HT1080 (cell line): Measurements from ENCODE around the gene ZNF750. TPM values are rescaled to one million over a fixed set of nuclear protein-coding genes. Genes with fewer than 3 reads are reported as not detected.

Source experiments
- DNase-seq: peaks from one replicate; pipeline ENCODE4 v3.0.0-alpha.2; 2015; ENCODE audit warnings: low read depth
- polyA plus RNA-seq, 2 experiments: library from polyadenylated mRNA; depleted of rRNA; stranded (reverse); fragments of >200 nt; gene quantifications; 2 replicates each; pipeline ENCODE4 v1.2.3, GENCODE V29; 2015
- total RNA-seq: library from RNA; depleted of rRNA; stranded (reverse); fragments of >200 nt; shearing (Covaris generic); gene quantifications from 2 replicates; pipeline ENCODE4 v1.2.3, GENCODE V29; 2014; rRNA removed

ZNF750 gene
- not detected in 2 replicates for total RNA-seq
- not detected in 2 replicates for polyA plus RNA-seq (2015; cell fraction: cytosol; rRNA removed)
- polyA plus RNA-seq (2015; cell fraction: nucleus; rRNA removed), result not detected in 2 replicates

- DNase-seq, result no peak
Observed at GRCh38 chr17:82839617-82840292, at the start of gene ZNF750. TSS of gene ZNF750 (minus strand) at chr17:82840022. CDS start at chr17:82832454, 7,568 bp downstream.

GRCh38 chr17:82888583-82889495 is 49.0 kb upstream of the ZNF750 start:
- DNase-seq, result no peak

- no peak for DNase-seq
Observed at GRCh38 chr17:82887255-82888164, 47.7 kb upstream of the ZNF750 start.

- DNase-seq, result no peak
Observed at GRCh38 chr17:82884970-82885353, 45.1 kb upstream of the ZNF750 start.

- no peak for DNase-seq
Observed at GRCh38 chr17:82884341-82884969, 44.6 kb upstream of the ZNF750 start.

- no peak for DNase-seq
Observed at GRCh38 chr17:82883419-82884031, 43.7 kb upstream of the ZNF750 start.

GRCh38 chr17:82882715-82883418 is 43.0 kb upstream of the ZNF750 start:
- DNase-seq, result no peak

- no peak for DNase-seq
Observed at GRCh38 chr17:82881900-82882714, 42.3 kb upstream of the ZNF750 start.

GRCh38 chr17:82881324-82881823 is 41.6 kb upstream of the ZNF750 start:
- DNase-seq, result no peak

GRCh38 chr17:82880620-82881323 is 41.0 kb upstream of the ZNF750 start:
- no peak for DNase-seq

- DNase-seq, result no peak
Observed at GRCh38 chr17:82879241-82879640, 39.4 kb upstream of the ZNF750 start.

GRCh38 chr17:82878527-82878926 is 38.7 kb upstream of the ZNF750 start:
- no peak for DNase-seq

- no peak for DNase-seq
Observed at GRCh38 chr17:82876602-82877379, 37.0 kb upstream of the ZNF750 start.

- DNase-seq, result no peak
Observed at GRCh38 chr17:82876149-82876548, 36.3 kb upstream of the ZNF750 start.

- DNase-seq, result no peak
Observed at GRCh38 chr17:82875407-82875856, 35.6 kb upstream of the ZNF750 start.

GRCh38 chr17:82874011-82874835 is 34.4 kb upstream of the ZNF750 start:
- no peak for DNase-seq
